ENCODE measurements around the gene STXBP4.

Gene STXBP4

GRCh38 chr17:54967621-54968261 lies 824 bp upstream of the STXBP4 start:
- peak; percentile 47 for DNase-seq (ENCODE audit: low read depth, low spot score)
- no peak for TF ChIP-seq CTCF (IDR thresholded peaks at IDR 0.05; ENCODE audit: low read depth, low read length)
- in situ Hi-C loops (cut with HindIII; ENCODE audit: low sequenced_read_pairs): no loop called here
- peak overlapping the region; percentile 95 for H3K4me3 ChIP-seq (ENCODE audit: low read depth, low read length)

- no peak for DNase-seq (ENCODE audit: low read depth, low spot score)
- TF ChIP-seq CTCF (IDR thresholded peaks at IDR 0.05; ENCODE audit: low read depth, low read length): no peak
- peak overlapping the region; percentile 95 for H3K4me3 ChIP-seq (ENCODE audit: low read depth, low read length)
- in situ Hi-C loops (cut with HindIII; ENCODE audit: low sequenced_read_pairs): no loop called here
These were observed 395 bp downstream of the STXBP4 start for GRCh38 chr17:54968988-54969332.

- in situ Hi-C loops (cut with HindIII; ENCODE audit: low sequenced_read_pairs): no loop called here
- H3K4me3 ChIP-seq (ENCODE audit: low read depth, low read length): peak overlapping the region; percentile 95
- DNase-seq (ENCODE audit: low read depth, low spot score): no peak
- no peak for TF ChIP-seq CTCF (IDR thresholded peaks at IDR 0.05; ENCODE audit: low read depth, low read length)
These were observed 1.4 kb downstream of the STXBP4 start for GRCh38 chr17:54969658-54970572.

- no peak for DNase-seq (ENCODE audit: low read depth, low spot score)
- TF ChIP-seq CTCF (IDR thresholded peaks at IDR 0.05; ENCODE audit: low read depth, low read length): no peak
- H3K4me3 ChIP-seq (ENCODE audit: low read depth, low read length): no peak overlapping the region
- in situ Hi-C loops (cut with HindIII; ENCODE audit: low sequenced_read_pairs): no loop called here
These were observed 2.6 kb downstream of the STXBP4 start for GRCh38 chr17:54971147-54971546.

GRCh38 chr17:54971901-54972300 lies 3.3 kb downstream of the STXBP4 start:
- H3K4me3 ChIP-seq (ENCODE audit: low read depth, low read length): no peak overlapping the region
- in situ Hi-C loops (cut with HindIII; ENCODE audit: low sequenced_read_pairs): no loop called here
- no peak for DNase-seq (ENCODE audit: low read depth, low spot score)
- no peak for TF ChIP-seq CTCF (IDR thresholded peaks at IDR 0.05; ENCODE audit: low read depth, low read length)

- no peak for DNase-seq (ENCODE audit: low read depth, low spot score)
- no peak overlapping the region for H3K4me3 ChIP-seq (ENCODE audit: low read depth, low read length)
- TF ChIP-seq CTCF (IDR thresholded peaks at IDR 0.05; ENCODE audit: low read depth, low read length): no peak
- in situ Hi-C loops (cut with HindIII; ENCODE audit: low sequenced_read_pairs): no loop called here
These were observed 4.0 kb downstream of the STXBP4 start for GRCh38 chr17:54972406-54973138.

Data from astrocyte of the spinal cord (primary cell).